ENCODE data around the gene TMEM45A.

Gene TMEM45A

DNA sequence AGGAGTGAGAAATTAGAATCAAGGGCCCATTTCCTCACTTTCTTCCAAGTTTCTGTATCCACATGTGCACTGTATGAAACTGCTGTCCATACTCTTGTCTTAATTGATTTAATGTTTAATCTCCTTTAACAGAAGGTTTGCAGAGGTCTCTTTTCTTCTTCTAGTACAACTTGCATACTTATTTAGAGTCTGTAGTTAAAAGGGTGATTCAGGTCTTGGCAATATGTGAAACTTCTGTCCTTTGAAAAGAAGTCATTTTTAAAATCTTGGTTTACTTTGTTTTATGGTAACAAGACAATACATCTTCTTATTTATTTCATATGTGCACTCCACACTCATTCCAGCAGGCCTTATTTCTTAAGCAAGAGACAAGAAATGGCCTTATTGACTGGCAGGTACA lies 25.8 kb downstream of the TMEM45A start:
- no peak overlapping the region for H3K27ac ChIP-seq

DNA sequence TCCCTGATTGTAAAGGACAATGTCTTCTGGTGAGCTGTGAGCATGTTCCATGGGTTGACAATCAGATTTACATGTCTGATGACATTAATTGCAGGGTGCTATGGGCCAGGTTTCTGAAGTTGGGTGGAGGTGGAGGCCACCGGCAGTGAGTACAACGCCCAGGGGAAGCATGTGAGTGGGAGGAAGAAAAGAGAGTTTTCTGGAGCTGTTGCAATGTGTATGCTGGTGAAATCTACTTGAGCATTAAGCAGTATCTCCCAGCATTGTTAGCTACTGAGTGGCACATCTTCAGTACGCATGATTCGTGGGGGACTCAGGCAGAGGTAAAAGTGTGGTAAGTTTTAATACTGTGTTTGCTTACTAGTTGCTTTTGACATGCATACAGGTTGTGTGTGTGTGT lies 26.6 kb downstream of the TMEM45A start:
- Histone ChIP-seq H3K9ac (no peak overlapping the region), H2AFZ (ENCODE audit: low read depth) (no peak overlapping the region)

More for the DNA sequence above, 25.8 kb downstream of the TMEM45A start:
- H3K4me2 ChIP-seq = no peak overlapping the region
- H3K4me1 ChIP-seq (ENCODE audit: low read depth, poor library complexity, severe bottlenecking) = no peaks in the 10 kb centered on the region
- no peaks in the 10 kb centered on the region for H4K20me1 ChIP-seq (ENCODE audit: insufficient read depth)
- H3K79me2 ChIP-seq (ENCODE audit: insufficient read depth, low read depth) = no peaks in the 10 kb centered on the region
- no peaks in the 10 kb centered on the region for H3K36me3 ChIP-seq (ENCODE audit: insufficient read depth)
- H3K27me3 ChIP-seq (ENCODE audit: insufficient read depth, low read depth) = no peaks in the 10 kb centered on the region
- TF ChIP-seq, protein P1, sequence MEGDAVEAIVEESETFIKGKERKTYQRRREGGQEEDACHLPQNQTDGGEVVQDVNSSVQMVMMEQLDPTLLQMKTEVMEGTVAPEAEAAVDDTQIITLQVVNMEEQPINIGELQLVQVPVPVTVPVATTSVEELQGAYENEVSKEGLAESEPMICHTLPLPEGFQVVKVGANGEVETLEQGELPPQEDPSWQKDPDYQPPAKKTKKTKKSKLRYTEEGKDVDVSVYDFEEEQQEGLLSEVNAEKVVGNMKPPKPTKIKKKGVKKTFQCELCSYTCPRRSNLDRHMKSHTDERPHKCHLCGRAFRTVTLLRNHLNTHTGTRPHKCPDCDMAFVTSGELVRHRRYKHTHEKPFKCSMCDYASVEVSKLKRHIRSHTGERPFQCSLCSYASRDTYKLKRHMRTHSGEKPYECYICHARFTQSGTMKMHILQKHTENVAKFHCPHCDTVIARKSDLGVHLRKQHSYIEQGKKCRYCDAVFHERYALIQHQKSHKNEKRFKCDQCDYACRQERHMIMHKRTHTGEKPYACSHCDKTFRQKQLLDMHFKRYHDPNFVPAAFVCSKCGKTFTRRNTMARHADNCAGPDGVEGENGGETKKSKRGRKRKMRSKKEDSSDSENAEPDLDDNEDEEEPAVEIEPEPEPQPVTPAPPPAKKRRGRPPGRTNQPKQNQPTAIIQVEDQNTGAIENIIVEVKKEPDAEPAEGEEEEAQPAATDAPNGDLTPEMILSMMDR (conservative IDR thresholded peaks at IDR 0.05; ENCODE audit: low read depth, low read length) = no peak
- H3K9ac ChIP-seq = no peak overlapping the region
- no peak overlapping the region for H2AFZ ChIP-seq (ENCODE audit: low read depth)
- no peak overlapping the region for H3K4me3 ChIP-seq (IDR thresholded peaks at IDR 0.05; ENCODE audit: insufficient read depth, low read depth, low read length)

DNA sequence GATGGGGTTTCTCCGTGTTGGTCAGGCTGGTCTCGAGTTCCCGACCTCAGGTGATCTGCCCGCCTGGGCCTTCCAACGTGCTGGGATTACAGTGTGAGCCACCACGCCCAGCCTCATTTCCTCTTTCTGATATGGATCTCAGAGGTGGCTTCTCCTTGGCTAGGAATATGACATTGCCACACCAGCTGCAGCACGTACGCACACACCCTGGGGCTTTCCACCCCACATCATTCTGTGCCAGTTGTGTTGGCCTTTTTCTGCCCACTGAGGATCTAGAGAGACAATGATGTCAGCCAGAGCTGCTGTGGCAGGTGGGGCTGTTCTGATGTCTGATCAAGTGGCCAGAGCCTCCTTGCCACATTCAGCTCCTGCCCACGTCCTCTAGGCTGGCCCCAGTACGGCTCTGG lies 29.0 kb downstream of the TMEM45A start:
- H3K4me3 ChIP-seq (IDR thresholded peaks at IDR 0.05; ENCODE audit: insufficient read depth, low read depth, low read length) = no peak overlapping the region

More for the DNA sequence above, 26.6 kb downstream of the TMEM45A start:
- Histone ChIP-seq H3K27ac (no peak overlapping the region), H3K4me1 (ENCODE audit: low read depth, poor library complexity, severe bottlenecking) (no peaks in the 10 kb centered on the region), H3K27me3 (ENCODE audit: insufficient read depth, low read depth) (no peaks in the 10 kb centered on the region), H3K4me3 (IDR thresholded peaks at IDR 0.05; ENCODE audit: insufficient read depth, low read depth, low read length) (no peak overlapping the region), H3K4me2 (no peak overlapping the region), H3K79me2 (ENCODE audit: insufficient read depth, low read depth) (no peaks in the 10 kb centered on the region), H3K36me3 (ENCODE audit: insufficient read depth) (no peaks in the 10 kb centered on the region), H4K20me1 (ENCODE audit: insufficient read depth) (no peaks in the 10 kb centered on the region)
- TF ChIP-seq, protein P1 (conservative IDR thresholded peaks at IDR 0.05; ENCODE audit: low read depth, low read length) = no peak

DNA sequence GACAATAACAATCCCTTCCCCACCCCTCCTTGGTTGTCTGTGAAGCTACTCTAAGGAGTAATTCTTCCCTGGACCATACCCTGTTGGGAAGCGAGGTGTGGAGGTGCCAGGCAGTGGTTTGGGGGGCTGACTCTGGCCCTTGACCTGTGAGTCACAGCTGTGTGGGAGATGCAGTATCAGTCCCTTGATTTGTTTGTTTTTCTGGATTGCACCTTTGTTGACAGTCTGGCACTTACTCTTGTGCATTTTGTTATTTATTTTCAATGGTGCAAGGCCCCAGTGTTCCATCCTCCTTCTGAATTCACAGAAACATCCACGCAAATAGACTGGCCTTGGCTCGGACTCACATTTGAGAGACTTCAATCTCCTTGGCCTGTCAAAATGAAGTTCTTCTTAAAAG lies 29.7 kb downstream of the TMEM45A start:
- no peak overlapping the region for H3K4me3 ChIP-seq (IDR thresholded peaks at IDR 0.05; ENCODE audit: insufficient read depth, low read depth, low read length)
- TF ChIP-seq, protein P1 (conservative IDR thresholded peaks at IDR 0.05; ENCODE audit: low read depth, low read length) = no peak
- no peak overlapping the region for H2AFZ ChIP-seq (ENCODE audit: low read depth)
- no peaks in the 10 kb centered on the region for H3K36me3 ChIP-seq (ENCODE audit: insufficient read depth)
- H3K27ac ChIP-seq = no peak overlapping the region
- no peaks in the 10 kb centered on the region for H4K20me1 ChIP-seq (ENCODE audit: insufficient read depth)
- H3K4me1 ChIP-seq (ENCODE audit: low read depth, poor library complexity, severe bottlenecking) = no peaks in the 10 kb centered on the region
- no peaks in the 10 kb centered on the region for H3K79me2 ChIP-seq (ENCODE audit: insufficient read depth, low read depth)
- H3K9ac ChIP-seq = no peak overlapping the region
- H3K27me3 ChIP-seq (ENCODE audit: insufficient read depth, low read depth) = no peaks in the 10 kb centered on the region
- H3K4me2 ChIP-seq = no peak overlapping the region

More for the DNA sequence above, 29.0 kb downstream of the TMEM45A start:
- TF ChIP-seq, protein P1 (conservative IDR thresholded peaks at IDR 0.05; ENCODE audit: low read depth, low read length) = no peak
- H4K20me1 ChIP-seq (ENCODE audit: insufficient read depth) = no peaks in the 10 kb centered on the region
- H3K79me2 ChIP-seq (ENCODE audit: insufficient read depth, low read depth) = no peaks in the 10 kb centered on the region
- H2AFZ ChIP-seq (ENCODE audit: low read depth) = no peak overlapping the region
- H3K27ac ChIP-seq = no peak overlapping the region
- H3K9ac ChIP-seq = no peak overlapping the region
- H3K27me3 ChIP-seq (ENCODE audit: insufficient read depth, low read depth) = no peaks in the 10 kb centered on the region
- no peaks in the 10 kb centered on the region for H3K36me3 ChIP-seq (ENCODE audit: insufficient read depth)
- H3K4me2 ChIP-seq = no peak overlapping the region
- H3K4me1 ChIP-seq (ENCODE audit: low read depth, poor library complexity, severe bottlenecking) = no peaks in the 10 kb centered on the region
